ENCODE results near the gene GIMAP8.
"Not testable (repeated sequence)": the region's sequence is repeated elsewhere in the genome, so short reads cannot be mapped to it uniquely, and the experiment has no call there.

GIMAP8 gene

GRCh38 chr7:150468241-150468640 is 17.8 kb downstream of the GIMAP8 start:
- no peak for DNase-seq

GRCh38 chr7:150471886-150472285 is 21.5 kb downstream of the GIMAP8 start:
- no peak for DNase-seq

- no peak for DNase-seq
Measured at GRCh38 chr7:150473902-150474301, 23.5 kb downstream of the GIMAP8 start.

GRCh38 chr7:150476285-150476684 is 25.9 kb downstream of the GIMAP8 start:
- no peak for DNase-seq

- DNase-seq: no peak
Measured at GRCh38 chr7:150476819-150477631, 26.6 kb downstream of the GIMAP8 start.

- no peak for DNase-seq
Measured at GRCh38 chr7:150479023-150479716, 28.7 kb downstream of the GIMAP8 start.

GRCh38 chr7:150481186-150481920 is 30.9 kb downstream of the GIMAP8 start:
- no peak for DNase-seq

GRCh38 chr7:150481922-150482321 is 31.5 kb downstream of the GIMAP8 start:
- no peak for DNase-seq

GRCh38 chr7:150483514-150483913 is 33.1 kb downstream of the GIMAP8 start:
- not testable (repeated sequence) for DNase-seq

GRCh38 chr7:150484071-150484470 is 33.6 kb downstream of the GIMAP8 start:
- not testable (repeated sequence) for DNase-seq

GRCh38 chr7:150487625-150488024 is 37.2 kb downstream of the GIMAP8 start:
- DNase-seq: no peak

- no peak for DNase-seq
Measured at GRCh38 chr7:150489782-150490181, 39.4 kb downstream of the GIMAP8 start.

GRCh38 chr7:150493442-150493841 is 43.0 kb downstream of the GIMAP8 start:
- DNase-seq: not testable (repeated sequence)

- no peak for DNase-seq
Measured at GRCh38 chr7:150502519-150502918, 52.1 kb downstream of the GIMAP8 start.

- no peak for DNase-seq
Measured at GRCh38 chr7:150503155-150503554, 52.7 kb downstream of the GIMAP8 start.

GRCh38 chr7:150503581-150503980 is 53.2 kb downstream of the GIMAP8 start:
- no peak for DNase-seq

GRCh38 chr7:150507947-150508602 is 57.6 kb downstream of the GIMAP8 start:
- DNase-seq: no peak

- DNase-seq: no peak
Measured at GRCh38 chr7:150511048-150511447, 60.6 kb downstream of the GIMAP8 start.

- DNase-seq: no peak
Measured at GRCh38 chr7:150513758-150514157, 63.3 kb downstream of the GIMAP8 start.

- no peak for DNase-seq
Measured at GRCh38 chr7:150514748-150515222, 64.4 kb downstream of the GIMAP8 start, which contains the start of gene GIMAP7. Gene GIMAP7 (plus strand): TSS chr7:150514872. CDS start chr7:150519975, 5,103 bp downstream.

- no peak for DNase-seq
Measured at GRCh38 chr7:150515248-150516147, 65.1 kb downstream of the GIMAP8 start.

All from NCI-H510A (cell line).